Prostate gland (tissue), 2 donors: ENCODE data around the gene FASN. TPM values are rescaled to one million over a fixed set of nuclear protein-coding genes. Genes with fewer than 3 reads are reported as not detected.

Source experiments
- DNase-seq: peaks from one replicate; pipeline ENCODE4 v3.0.0-alpha.2; 2019; ENCODE audit warnings: low spot score
- H3K27ac ChIP-seq, 2 donors: fragments of 200-600 bp; sonication (generic); 2 replicates each; pipeline ENCODE4 v1.5.1; 2017 to 2019
- H3K27me3 ChIP-seq: fragments of 200-600 bp; sonication (generic); replicated peaks from 2 replicates; pipeline ENCODE4 v1.5.1; 2019; ENCODE audit not compliant: insufficient read depth
- H3K36me3 ChIP-seq, 2 donors: fragments of 200-600 bp; sonication (generic); 1 replicate in 1 of 2; 2 replicates in 1 of 2; pipeline versions ENCODE4 v1.5.1 to v1.8.1; 2017 to 2019
- H3K4me1 ChIP-seq: fragments of 200-600 bp; sonication (generic); replicated peaks from 2 replicates; pipeline ENCODE4 v1.5.1; 2019
- H3K4me3 ChIP-seq, 2 donors: fragments of 200-600 bp; sonication (generic); 2 replicates each; pipeline ENCODE4 v1.5.1; 2017 to 2019
- H3K9me3 ChIP-seq: fragments of 200-600 bp; sonication (generic); 2 replicates; pipeline ENCODE4 v1.5.1; 2017
- CTCF ChIP-seq, 4 experiments: fragments of 200-600 bp in 2 of 4; fragments of 450-650 bp in 2 of 4; sonication (generic) in 2 of 4; IDR thresholded peaks; 1 replicate in 3 of 4; 2 replicates in 1 of 4; pipeline ENCODE4 v1.5.1; 2016 to 2019; ENCODE audit warnings: antibody characterized with exemption in 4 of 4, mild to moderate bottlenecking in 2 of 4, moderate library complexity in 2 of 4
- POLR2A ChIP-seq: fragments of 450-650 bp; IDR thresholded peaks from one replicate; pipeline ENCODE4 v1.6.1; 2016; ENCODE audit warnings: antibody characterized with exemption, mild to moderate bottlenecking
- POLR2AphosphoS5 ChIP-seq: sonication (generic); formaldehyde crosslinking; IDR thresholded peaks from one replicate; pipeline ENCODE4 v1.6.1; 2017; ENCODE audit warnings: antibody characterized with exemption
- WGBS: methylation state at CpG from one replicate; pipeline ENCODE4 v1.1.5; 2018; 5-methylcytosine and 5-hydroxymethylcytosine counted together
- intact Hi-C: fragments of 100-400 bp; cut with DNase I; formaldehyde crosslinking; loops from one replicate; pipeline ENCODE4 v1.14.2; 2022
- total RNA-seq, 2 donors: library from RNA; depleted of rRNA; stranded (reverse); fragments of >200 nt; gene quantifications; one replicate each; pipeline ENCODE4 v1.1.0, GENCODE V29; 2016

Gene FASN
- total RNA-seq, 2 donors from 2014 or later: 192 to 388 TPM

- TF ChIP-seq POLR2A (no peak), POLR2AphosphoS5 (no peak), CTCF (IDR thresholded peaks at IDR 0.05) (no peak)
- Histone ChIP-seq H3K36me3 (peaks cover 62 to 81% of the 10 kb centered on the region in 2 donors), H3K27me3 (no peaks in the 10 kb centered on the region), H3K27ac (peak overlapping the region in 1 of 2 donors; percentile 99), H3K4me1 (peaks cover 2% of the 10 kb centered on the region), H3K4me3 (no peak overlapping the region), H3K9me3 (no peaks in the 10 kb centered on the region)
- DNase-seq: no peak
- 90% methylated on average over 17 of the region's 20 CpGs for WGBS
- intact Hi-C loops: no loop called here
These were observed 5.4 kb downstream of the FASN start for GRCh38 chr17:82092628-82092994.

DNA sequence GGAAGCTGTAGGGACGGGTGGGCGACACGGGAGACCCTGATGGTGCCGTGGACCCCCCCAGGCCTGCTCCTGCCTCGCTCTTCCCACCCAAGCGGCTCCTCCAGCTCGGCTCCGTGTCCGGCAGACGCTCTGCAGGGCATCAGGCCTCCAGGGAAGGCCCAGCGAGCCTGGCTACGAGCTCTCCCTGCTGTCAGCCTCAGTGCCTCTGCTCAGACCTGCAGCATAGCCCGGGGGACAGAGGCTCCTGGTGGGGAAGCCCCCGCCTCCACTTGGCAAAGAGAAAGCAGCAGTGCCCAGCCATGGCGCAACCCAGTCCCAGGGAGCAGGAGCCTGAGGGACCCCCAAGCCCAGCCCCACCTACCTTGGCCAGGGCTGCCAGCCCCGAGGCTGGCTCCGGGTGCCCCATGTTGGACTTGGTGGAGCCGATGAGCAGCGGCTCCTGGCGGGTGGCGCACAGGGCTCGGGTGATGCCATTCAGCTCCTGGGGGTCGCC is 5.9 kb downstream of the FASN start:
- 92% methylated on average over 18 of the region's 23 CpGs for WGBS
- intact Hi-C loops: no loop called here
- no peak for DNase-seq
- Histone ChIP-seq H3K4me3 (no peak overlapping the region), H3K9me3 (no peaks in the 10 kb centered on the region), H3K4me1 (peaks cover 2% of the 10 kb centered on the region), H3K27ac (peak overlapping the region in 1 of 2 donors; percentile 99), H3K36me3 (peaks cover 67 to 86% of the 10 kb centered on the region in 2 donors), H3K27me3 (no peaks in the 10 kb centered on the region)
- no peak for TF ChIP-seq CTCF (IDR thresholded peaks at IDR 0.05)
- no peak for TF ChIP-seq POLR2A
- TF ChIP-seq POLR2AphosphoS5: no peak

DNA sequence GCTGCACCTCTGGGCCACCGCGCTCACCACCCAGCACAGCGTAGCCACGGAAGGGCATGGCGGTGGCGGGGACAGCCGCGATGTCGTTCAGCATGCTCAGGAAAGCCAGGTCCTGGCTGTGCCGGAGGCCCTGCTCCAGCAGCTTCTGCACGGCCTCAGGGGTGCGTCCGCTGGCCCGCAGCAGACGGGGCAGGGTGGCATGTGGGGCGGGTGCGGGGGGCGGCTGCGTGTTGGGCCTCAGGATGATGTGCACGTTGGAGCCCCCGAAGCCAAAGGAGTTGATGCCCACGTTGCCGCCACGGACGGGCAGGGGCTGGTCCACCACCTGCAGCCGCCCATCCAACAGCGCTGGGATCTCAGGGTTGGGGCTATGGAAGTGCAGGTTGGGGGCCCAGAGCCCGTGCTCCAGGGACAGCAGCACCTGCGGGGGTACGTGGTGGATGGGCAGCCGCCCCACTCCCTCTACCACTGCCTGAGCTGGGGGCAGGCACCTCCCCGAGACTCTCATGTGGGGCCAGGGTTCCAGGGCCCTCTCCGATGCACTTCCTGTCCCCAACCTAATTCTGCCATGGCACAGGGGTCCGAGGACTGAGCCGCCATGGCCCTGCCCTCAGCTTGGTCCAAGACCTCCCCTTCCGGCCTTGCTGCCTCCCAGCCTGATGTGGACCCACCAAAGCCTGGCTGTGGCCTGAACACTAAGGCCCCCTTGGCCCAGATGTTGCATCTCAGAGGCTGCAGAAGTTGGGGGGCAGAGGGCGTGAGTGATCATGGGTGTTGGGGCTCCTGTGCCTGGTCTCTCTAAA is 6.6 kb downstream of the FASN start:
- H3K4me1 ChIP-seq: peaks cover 2% of the 10 kb centered on the region
- no peak overlapping the region for H3K4me3 ChIP-seq
- intact Hi-C loops: no loop called here
- peaks cover 74 to 93% of the 10 kb centered on the region in 2 donors for H3K36me3 ChIP-seq
- no peak for TF ChIP-seq CTCF (IDR thresholded peaks at IDR 0.05)
- no peaks in the 10 kb centered on the region for H3K9me3 ChIP-seq
- 89% methylated on average over 26 of the region's 37 CpGs for WGBS
- no peak overlapping the region for H3K27ac ChIP-seq
- DNase-seq: no peak
- no peaks in the 10 kb centered on the region for H3K27me3 ChIP-seq

- H3K9me3 ChIP-seq: no peaks in the 10 kb centered on the region
- TF ChIP-seq POLR2AphosphoS5: no peak
- no peak for TF ChIP-seq POLR2A
- no peak for TF ChIP-seq CTCF (IDR thresholded peaks at IDR 0.05)
- DNase-seq: no peak
- no peak overlapping the region for H3K27ac ChIP-seq
- H3K4me3 ChIP-seq: no peak overlapping the region
- intact Hi-C loops: no loop called here
- H3K36me3 ChIP-seq: peaks cover 79 to 96% of the 10 kb centered on the region in 2 donors
- WGBS: 94% methylated on average over 24 of the region's 29 CpGs
- no peaks in the 10 kb centered on the region for H3K27me3 ChIP-seq
- H3K4me1 ChIP-seq: peaks cover 2% of the 10 kb centered on the region
These were observed 7.3 kb downstream of the FASN start for GRCh38 chr17:82090549-82091263.
